ENCODE measurements around the gene RFC1. TPM values are rescaled to one million over a fixed set of nuclear protein-coding genes. Genes with fewer than 3 reads are reported as not detected.
"Not testable (repeated sequence)": the region's sequence is repeated elsewhere in the genome, so short reads cannot be mapped to it uniquely, and the experiment has no call there.

Gene RFC1
- total and polyA plus RNA-seq, 2 donors (not counting 3 experiments of a cell fraction or from before 2014, with no cell fraction given) = 12.9 to 57.1 TPM

DNA sequence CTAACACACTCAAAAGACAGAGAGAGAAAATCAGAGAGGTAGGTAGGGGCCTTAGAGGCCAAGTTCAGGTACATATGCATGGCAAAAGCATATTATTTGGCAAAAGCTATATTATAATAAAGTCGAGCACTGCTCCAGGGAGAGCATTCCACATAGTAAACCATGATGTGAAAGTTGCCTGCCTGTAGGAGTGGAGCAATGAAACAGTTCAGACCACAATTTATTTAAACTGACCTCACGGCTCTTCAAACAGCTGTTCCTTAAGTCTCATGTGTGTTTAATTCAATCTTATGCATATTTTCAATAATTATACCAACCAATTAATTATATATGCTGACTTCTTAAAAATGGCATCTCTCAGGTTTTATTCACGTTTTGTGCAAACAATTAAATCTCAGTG is 3.3 kb downstream of the RFC1 start:
- Histone ChIP-seq H4K20me1 (replicated peaks; ENCODE audit: control insufficient read depth, extremely low read depth, insufficient read depth, low read length) (no peaks in the 10 kb centered on the region), H3K27ac (ENCODE audit: insufficient read depth, low read depth, low read length) (no peak overlapping the region), H3K9me1 (replicated peaks; ENCODE audit: control insufficient read depth, extremely low read depth, insufficient read depth, low read length) (no peaks in the 10 kb centered on the region), H3K79me2 (ENCODE audit: control insufficient read depth, insufficient read depth, low read length) (peaks cover 72% of the 10 kb centered on the region), H3K36me3 (ENCODE audit: control insufficient read depth in 2 of 2, extremely low read depth in 1 of 2, insufficient read depth in 2 of 2, low read length in 2 of 2) (no peaks in the 10 kb centered on the region), H3K27me3 (ENCODE audit: control insufficient read depth in 2 of 2, insufficient read depth in 2 of 2, low read length in 2 of 2) (no peaks in the 10 kb centered on the region), H3K4me3 (replicated peaks in 1 of 3; ENCODE audit: insufficient read depth in 1 of 3, low read depth in 1 of 3, low read length in 3 of 3) (no peak overlapping the region), H3K9ac (replicated peaks; ENCODE audit: extremely low read depth, insufficient read depth, low read length) (no peak overlapping the region), H3K4me1 (ENCODE audit: control insufficient read depth, extremely low read depth, insufficient read depth, low read length) (peaks cover 11% of the 10 kb centered on the region), H3K9me3 (replicated peaks; ENCODE audit: control insufficient read depth, insufficient read depth, low read length) (no peaks in the 10 kb centered on the region), H2AFZ (ENCODE audit: low read depth, low read length) (no peak overlapping the region), H3K4me2 (ENCODE audit: insufficient read depth, low read length) (no peak overlapping the region)
- CTCF ChIA-PET = no interaction called here
- intact Hi-C loops (cut with micrococcal nuclease) (no loop called here), dilution Hi-C loops (cut with MboI; ENCODE audit: extremely low pct_ligation_motif_present, low sequenced_read_pairs) (no loop called here)
- no peak for DNase-seq (ENCODE audit: low read depth, low spot score)
- TF ChIP-seq JUN (IDR thresholded peaks at IDR 0.05; ENCODE audit: borderline replicate concordance, insufficient read depth, insufficient read length, low read depth) = no peak
- no peak for TF ChIP-seq FOS (IDR thresholded peaks at IDR 0.05; ENCODE audit: borderline replicate concordance, insufficient read depth, low read length)
- no peak for TF ChIP-seq MYC (IDR thresholded peaks at IDR 0.05; ENCODE audit: low read depth, low read length)
- TF ChIP-seq, protein P1, sequence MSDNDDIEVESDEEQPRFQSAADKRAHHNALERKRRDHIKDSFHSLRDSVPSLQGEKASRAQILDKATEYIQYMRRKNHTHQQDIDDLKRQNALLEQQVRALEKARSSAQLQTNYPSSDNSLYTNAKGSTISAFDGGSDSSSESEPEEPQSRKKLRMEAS (IDR thresholded peaks at IDR 0.05; ENCODE audit: insufficient read depth, insufficient read length) = no peak
- no peak for TF ChIP-seq GATA2 (IDR thresholded peaks at IDR 0.05; ENCODE audit: insufficient read depth, insufficient read length, low read depth, low read length)
- TF ChIP-seq POLR2AphosphoS5 (IDR thresholded peaks at IDR 0.05; ENCODE audit: insufficient read depth, low read depth, low read length) = no peak
- TF ChIP-seq POLR2A (IDR thresholded peaks at IDR 0.05; ENCODE audit: low read depth, low read length) = no peak
- no peak for TF ChIP-seq EZH2 (IDR thresholded peaks at IDR 0.05; ENCODE audit: borderline replicate concordance, low read depth, low read length, severe bottlenecking)
- TF ChIP-seq, protein P2, sequence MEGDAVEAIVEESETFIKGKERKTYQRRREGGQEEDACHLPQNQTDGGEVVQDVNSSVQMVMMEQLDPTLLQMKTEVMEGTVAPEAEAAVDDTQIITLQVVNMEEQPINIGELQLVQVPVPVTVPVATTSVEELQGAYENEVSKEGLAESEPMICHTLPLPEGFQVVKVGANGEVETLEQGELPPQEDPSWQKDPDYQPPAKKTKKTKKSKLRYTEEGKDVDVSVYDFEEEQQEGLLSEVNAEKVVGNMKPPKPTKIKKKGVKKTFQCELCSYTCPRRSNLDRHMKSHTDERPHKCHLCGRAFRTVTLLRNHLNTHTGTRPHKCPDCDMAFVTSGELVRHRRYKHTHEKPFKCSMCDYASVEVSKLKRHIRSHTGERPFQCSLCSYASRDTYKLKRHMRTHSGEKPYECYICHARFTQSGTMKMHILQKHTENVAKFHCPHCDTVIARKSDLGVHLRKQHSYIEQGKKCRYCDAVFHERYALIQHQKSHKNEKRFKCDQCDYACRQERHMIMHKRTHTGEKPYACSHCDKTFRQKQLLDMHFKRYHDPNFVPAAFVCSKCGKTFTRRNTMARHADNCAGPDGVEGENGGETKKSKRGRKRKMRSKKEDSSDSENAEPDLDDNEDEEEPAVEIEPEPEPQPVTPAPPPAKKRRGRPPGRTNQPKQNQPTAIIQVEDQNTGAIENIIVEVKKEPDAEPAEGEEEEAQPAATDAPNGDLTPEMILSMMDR (IDR thresholded peaks at IDR 0.05; ENCODE audit: extremely low read depth in 1 of 2, insufficient read depth in 1 of 2, low read depth in 1 of 2, low read length in 2 of 2) = no peak
- FAIRE-seq = no peak
- BruUV-seq (replicated peaks) = no TSS peak
- POLR2A ChIA-PET = no interaction called here

DNA sequence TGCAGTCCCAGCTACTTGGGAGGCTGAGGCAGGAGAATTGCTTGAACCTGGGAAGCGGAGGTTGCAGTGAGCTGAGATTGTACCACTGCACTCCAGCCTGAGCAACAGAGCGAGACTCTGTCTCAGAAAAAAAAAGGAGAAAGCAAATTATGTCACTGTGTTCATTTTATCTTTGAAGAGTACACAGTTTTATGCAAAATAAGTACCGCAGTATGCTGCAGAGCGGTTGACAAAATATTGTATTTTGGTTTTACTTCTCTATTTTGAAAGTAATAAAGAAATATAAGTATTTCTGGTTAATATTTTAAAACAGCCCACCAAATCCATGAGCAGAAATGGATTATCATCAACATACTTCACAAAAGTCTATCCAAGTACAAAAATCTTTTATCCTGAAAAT is 5.6 kb downstream of the RFC1 start:
- H2AFZ ChIP-seq (ENCODE audit: low read depth, low read length); BruUV-seq (replicated peaks); H3K27me3 ChIP-seq (ENCODE audit: control insufficient read depth in 2 of 2, insufficient read depth in 2 of 2, low read length in 2 of 2); dilution Hi-C loops (cut with MboI; ENCODE audit: extremely low pct_ligation_motif_present, low sequenced_read_pairs); CTCF ChIA-PET; H3K4me1 ChIP-seq (ENCODE audit: control insufficient read depth, extremely low read depth, insufficient read depth, low read length); H3K9me3 ChIP-seq (replicated peaks; ENCODE audit: control insufficient read depth, insufficient read depth, low read length); DNase-seq (ENCODE audit: low read depth, low spot score); H3K9me1 ChIP-seq (replicated peaks; ENCODE audit: control insufficient read depth, extremely low read depth, insufficient read depth, low read length); H3K9ac ChIP-seq (replicated peaks; ENCODE audit: extremely low read depth, insufficient read depth, low read length); H3K4me2 ChIP-seq (ENCODE audit: insufficient read depth, low read length); H3K27ac ChIP-seq (ENCODE audit: insufficient read depth, low read depth, low read length); intact Hi-C loops (cut with micrococcal nuclease); FAIRE-seq; H4K20me1 ChIP-seq (replicated peaks; ENCODE audit: control insufficient read depth, extremely low read depth, insufficient read depth, low read length); POLR2A ChIA-PET; H3K4me3 ChIP-seq (replicated peaks in 1 of 3; ENCODE audit: insufficient read depth in 1 of 3, low read depth in 1 of 3, low read length in 3 of 3); H3K36me3 ChIP-seq (ENCODE audit: control insufficient read depth in 2 of 2, extremely low read depth in 1 of 2, insufficient read depth in 2 of 2, low read length in 2 of 2): not testable (repeated sequence)
- H3K79me2 ChIP-seq (ENCODE audit: control insufficient read depth, insufficient read depth, low read length) = peaks cover 85% of the 10 kb centered on the region

All from endothelial cell of umbilical vein (primary cell).